ENCODE results near the gene MAP2K2.

Gene MAP2K2

GRCh38 chr19:4082172-4082571, 41.8 kb downstream of the MAP2K2 start:
- DNase-seq (ENCODE audit: extremely low read depth in 1 of 2, low read depth in 1 of 2) = no peak

GRCh38 chr19:4081441-4082129, 42.3 kb downstream of the MAP2K2 start:
- no peak for DNase-seq (ENCODE audit: extremely low read depth in 1 of 2, low read depth in 1 of 2)

GRCh38 chr19:4080473-4080872, 43.4 kb downstream of the MAP2K2 start:
- no peak for DNase-seq (ENCODE audit: extremely low read depth in 1 of 2, low read depth in 1 of 2)

GRCh38 chr19:4077800-4078684, 45.9 kb downstream of the MAP2K2 start:
- DNase-seq (ENCODE audit: extremely low read depth in 1 of 2, low read depth in 1 of 2) = no peak

- DNase-seq (ENCODE audit: extremely low read depth in 1 of 2, low read depth in 1 of 2) = no peak
These were observed 46.9 kb downstream of the MAP2K2 start for GRCh38 chr19:4077007-4077374.

- no peak for DNase-seq (ENCODE audit: extremely low read depth in 1 of 2, low read depth in 1 of 2)
These were observed 48.5 kb downstream of the MAP2K2 start for GRCh38 chr19:4075373-4075772.

GRCh38 chr19:4071610-4072009, 52.3 kb downstream of the MAP2K2 start:
- DNase-seq (ENCODE audit: extremely low read depth in 1 of 2, low read depth in 1 of 2) = no peak

- no peak for DNase-seq (ENCODE audit: extremely low read depth in 1 of 2, low read depth in 1 of 2)
These were observed 54.5 kb downstream of the MAP2K2 start for GRCh38 chr19:4069331-4069959.

- DNase-seq (ENCODE audit: extremely low read depth in 1 of 2, low read depth in 1 of 2) = no peak
These were observed 55.6 kb downstream of the MAP2K2 start for GRCh38 chr19:4068047-4068966.

GRCh38 chr19:4067396-4068046, 56.4 kb downstream of the MAP2K2 start:
- no peak for DNase-seq (ENCODE audit: extremely low read depth in 1 of 2, low read depth in 1 of 2)

GRCh38 chr19:4066682-4067395, 57.1 kb downstream of the MAP2K2 start, which contains the start of gene ZBTB7A:
Gene ZBTB7A, minus strand, starts transcription at chr19:4066899. Its CDS starts 11,667 bp downstream, at chr19:4055232.
- no peak for DNase-seq (ENCODE audit: extremely low read depth in 1 of 2, low read depth in 1 of 2)

- DNase-seq (ENCODE audit: extremely low read depth in 1 of 2, low read depth in 1 of 2) = no peak
These were observed 57.7 kb downstream of the MAP2K2 start for GRCh38 chr19:4066176-4066606.

- DNase-seq (ENCODE audit: extremely low read depth in 1 of 2, low read depth in 1 of 2) = peak; percentile 92 to 97
These were observed 58.3 kb downstream of the MAP2K2 start for GRCh38 chr19:4065430-4066175.

GRCh38 chr19:4064496-4065260, 59.2 kb downstream of the MAP2K2 start:
- no peak for DNase-seq (ENCODE audit: extremely low read depth in 1 of 2, low read depth in 1 of 2)

- DNase-seq (ENCODE audit: extremely low read depth in 1 of 2, low read depth in 1 of 2) = no peak
These were observed 59.8 kb downstream of the MAP2K2 start for GRCh38 chr19:4064149-4064495.

GRCh38 chr19:4063369-4064148, 60.4 kb downstream of the MAP2K2 start:
- no peak for DNase-seq (ENCODE audit: extremely low read depth in 1 of 2, low read depth in 1 of 2)

Measured in stimulated activated CD8-positive, alpha-beta memory T cell treated with anti-CD3 and anti-CD28 coated beads, Interleukin-7, amount 100 ng/mL, for 48 hours (primary cell).